Mucosa of stomach (tissue), 1 donor: Measurements from ENCODE around the gene HOXB6.

Experiments used
- H3K27me3 ChIP-seq: one replicate; pipeline ENCODE4 v1.7.0; 2013; ENCODE audit warnings: mild to moderate bottlenecking, low read length; ENCODE audit not compliant: control insufficient read depth, insufficient read depth
- H3K36me3 ChIP-seq: one replicate; pipeline ENCODE4 v1.7.0; 2013; ENCODE audit warnings: low read length; ENCODE audit not compliant: control insufficient read depth, insufficient read depth
- H3K4me1 ChIP-seq: one replicate; pipeline ENCODE4 v1.7.0; 2013; ENCODE audit warnings: mild to moderate bottlenecking, low read length; ENCODE audit not compliant: control insufficient read depth, insufficient read depth
- H3K4me3 ChIP-seq: one replicate; pipeline ENCODE4 v1.7.0; 2013; ENCODE audit warnings: low read length
- H3K9ac ChIP-seq: one replicate; pipeline ENCODE4 v1.7.0; 2013; ENCODE audit warnings: mild to moderate bottlenecking, low read length, moderate library complexity
- H3K9me3 ChIP-seq: one replicate; pipeline ENCODE4 v1.7.0; 2013; ENCODE audit warnings: mild to moderate bottlenecking, low read length, moderate library complexity; ENCODE audit not compliant: control insufficient read depth
- donor health status: Pancreatic carcinoma.

Gene HOXB6

DNA sequence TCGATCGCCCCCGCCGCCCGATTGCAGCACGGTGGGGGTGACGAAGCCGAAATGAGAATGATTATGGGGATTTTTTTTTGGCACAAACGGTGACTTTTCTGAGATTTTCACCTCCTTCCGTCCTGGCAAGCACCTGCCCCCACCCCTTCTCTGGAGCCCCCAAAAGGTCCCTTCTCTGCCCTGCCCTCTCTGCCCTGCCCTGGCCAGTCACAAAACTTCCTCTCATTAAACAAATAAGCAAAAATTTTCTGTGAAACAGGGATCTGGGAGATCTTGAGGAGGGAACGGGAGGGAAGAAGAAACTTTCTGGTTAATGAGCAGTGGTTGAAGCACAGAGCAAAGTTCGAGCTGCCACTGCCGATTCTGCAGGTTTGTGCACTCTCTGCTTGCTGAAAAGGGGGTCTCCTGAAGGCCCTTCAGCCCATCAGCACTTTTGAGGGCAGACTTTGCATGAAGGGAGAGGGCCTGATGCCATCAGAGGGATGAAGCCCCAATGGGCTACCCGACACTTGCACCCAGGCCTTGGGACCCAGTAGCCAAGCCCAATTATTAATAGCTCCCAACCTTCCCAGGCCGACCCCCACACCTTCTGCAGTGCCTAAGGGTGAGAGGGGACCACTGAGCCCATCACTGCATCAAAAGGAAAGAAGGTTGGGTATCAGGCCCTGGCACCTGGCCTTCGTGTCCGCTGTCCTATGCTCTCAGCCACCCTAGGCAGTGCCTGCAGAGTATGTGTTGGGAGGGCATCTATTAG lies 11.4 kb upstream of the HOXB6 start:
- H3K4me1 ChIP-seq: peaks cover 3% of the 10 kb centered on the region
- peaks cover 98% of the 10 kb centered on the region for H3K27me3 ChIP-seq
- H3K36me3 ChIP-seq: no peaks in the 10 kb centered on the region
- H3K9me3 ChIP-seq: no peaks in the 10 kb centered on the region
- no peak overlapping the region for H3K9ac ChIP-seq
- no peak overlapping the region for H3K4me3 ChIP-seq

DNA sequence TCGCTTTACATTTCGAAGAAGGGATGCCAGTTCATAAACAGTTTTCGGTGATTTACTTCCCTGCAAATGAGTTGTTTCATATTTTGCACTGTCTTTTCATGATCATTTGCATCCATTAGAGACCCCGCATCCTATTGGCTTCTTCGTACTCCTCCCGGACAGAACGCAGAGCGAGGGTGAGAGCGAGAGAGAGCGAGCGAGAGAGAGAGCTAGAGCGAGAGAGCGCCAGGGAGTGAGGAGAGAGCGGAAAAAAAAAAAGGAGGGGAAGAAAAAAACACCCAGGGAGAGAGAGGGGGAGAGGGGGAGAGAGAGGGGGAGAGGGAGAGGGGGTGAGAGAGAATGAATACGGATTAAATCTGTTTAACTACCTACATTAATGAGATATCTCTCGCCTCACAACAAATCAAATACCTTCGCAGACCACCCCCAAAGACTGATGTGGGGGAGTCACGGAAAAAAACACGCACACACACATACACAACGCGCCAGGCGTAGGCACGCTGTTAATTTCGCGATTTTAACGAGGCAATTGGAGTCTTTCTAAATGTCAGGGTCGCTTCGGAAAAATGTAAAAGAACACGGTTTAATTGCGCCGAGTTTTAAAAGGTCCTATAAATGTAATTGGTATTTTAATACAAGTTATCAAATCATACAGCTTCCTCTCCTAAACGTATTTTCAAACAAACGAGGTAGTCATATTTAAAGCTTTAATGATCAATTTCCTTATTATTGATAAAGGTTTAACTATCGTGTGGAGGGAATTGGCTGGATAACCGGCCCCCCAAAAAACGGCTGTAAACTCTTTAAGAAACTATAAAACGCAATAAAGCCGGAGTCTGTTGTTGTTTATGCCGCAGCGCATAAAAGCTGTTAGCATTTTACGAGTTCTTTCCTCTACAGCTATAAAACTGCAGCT lies 10.5 kb upstream of the HOXB6 start, which contains the start of gene HOXB8:
TSS of gene HOXB8 (minus strand) at position 246 of the 916 bp plus-strand sequence. CDS start 588 bp downstream, outside the sequence.
- H3K4me1 ChIP-seq: peaks cover 12% of the 10 kb centered on the region
- no peaks in the 10 kb centered on the region for H3K9me3 ChIP-seq
- peaks cover 98% of the 10 kb centered on the region for H3K27me3 ChIP-seq
- H3K36me3 ChIP-seq: no peaks in the 10 kb centered on the region
- H3K9ac ChIP-seq: no peak within 1 kb of the TSS
- H3K4me3 ChIP-seq: no peak within 1 kb of the TSS

DNA sequence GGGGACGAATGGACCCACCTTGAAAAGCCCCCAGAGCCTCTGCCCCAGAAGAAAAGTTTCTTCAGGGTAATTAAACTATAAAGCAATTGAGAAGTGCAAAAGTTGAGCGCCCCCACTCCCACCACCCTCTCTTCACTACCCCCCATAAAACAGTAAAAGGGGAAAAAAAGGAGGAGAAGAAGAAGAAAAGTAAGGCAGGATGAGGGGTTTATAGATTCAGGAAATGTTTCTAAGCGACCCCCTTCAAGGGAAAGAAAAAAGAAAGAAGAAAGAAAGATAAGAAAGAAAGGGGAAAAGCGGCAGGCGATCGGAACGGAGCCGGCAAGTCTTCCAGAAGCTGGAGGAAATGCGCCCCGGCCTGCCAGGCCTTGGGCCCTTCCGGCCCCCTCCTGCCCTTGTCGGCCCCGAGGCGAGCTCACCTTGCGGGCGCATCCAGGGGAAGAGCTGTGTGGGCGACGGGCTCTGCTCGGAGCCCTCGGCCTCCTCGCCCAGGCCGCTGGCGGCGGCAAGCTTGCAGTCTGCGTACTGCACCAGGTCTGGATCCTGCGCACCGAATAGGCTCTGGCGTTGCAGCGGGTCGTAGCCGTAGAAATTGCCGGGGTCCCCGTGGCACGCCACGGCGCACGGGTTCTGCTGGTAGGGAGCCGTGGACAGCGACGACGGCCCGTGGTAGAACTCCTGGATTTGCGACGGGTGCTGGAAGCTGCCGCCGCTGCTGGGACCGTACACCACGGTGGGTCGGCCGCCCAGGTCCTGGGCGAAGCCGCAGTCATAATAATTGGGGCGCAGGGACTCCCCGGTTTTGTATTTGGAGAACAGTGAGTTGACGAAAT lies 9.3 kb upstream of the HOXB6 start:
- peaks cover 18% of the 10 kb centered on the region for H3K4me1 ChIP-seq

DNA sequence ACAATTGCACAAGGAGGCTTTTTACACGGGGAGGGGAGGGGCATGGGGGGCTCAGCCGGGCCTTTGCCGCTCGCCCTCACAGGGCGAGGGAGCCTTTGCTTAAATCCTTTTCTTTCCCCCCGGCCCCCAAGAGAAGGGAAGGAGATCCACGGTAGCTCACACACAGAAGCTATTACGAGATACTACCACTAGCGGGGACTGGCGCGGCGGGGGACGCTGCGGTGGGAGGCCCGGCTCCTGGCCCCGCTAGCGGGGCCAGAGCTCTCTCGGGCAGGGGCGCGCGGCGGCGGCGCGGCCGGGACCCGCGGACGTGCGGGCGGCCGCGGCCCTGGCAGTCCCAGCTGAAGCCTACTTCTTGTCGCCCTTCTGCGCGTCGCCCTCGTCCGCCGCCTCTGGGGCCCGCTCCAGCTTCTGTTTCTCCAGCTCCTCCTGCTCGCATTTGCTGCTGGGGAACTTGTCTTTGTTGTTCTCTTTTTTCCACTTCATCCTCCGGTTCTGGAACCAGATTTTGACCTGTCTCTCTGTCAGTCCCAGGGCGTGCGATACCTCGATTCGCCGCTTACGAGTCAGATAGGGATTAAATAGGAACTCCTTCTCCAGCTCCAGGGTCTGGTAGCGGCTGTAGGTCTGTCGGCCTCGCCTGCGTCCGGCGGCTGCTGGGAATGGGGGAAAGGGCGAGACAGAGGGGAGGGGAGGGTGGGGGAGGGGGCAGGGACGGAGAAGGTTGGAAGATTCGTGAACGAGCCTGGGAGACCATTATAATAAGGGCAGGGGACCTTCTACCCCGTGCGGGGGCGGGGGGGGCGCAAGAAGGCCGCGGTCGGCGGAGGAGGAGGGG lies 8.3 kb upstream of the HOXB6 start:
- Histone ChIP-seq H3K27me3 (peaks cover 98% of the 10 kb centered on the region), H3K4me3 (no peak overlapping the region), H3K9me3 (no peaks in the 10 kb centered on the region), H3K4me1 (peaks cover 18% of the 10 kb centered on the region), H3K36me3 (no peaks in the 10 kb centered on the region), H3K9ac (no peak overlapping the region)

More for the DNA sequence above, 9.3 kb upstream of the HOXB6 start:
- Histone ChIP-seq H3K9ac (no peak overlapping the region), H3K36me3 (no peaks in the 10 kb centered on the region), H3K4me3 (no peak overlapping the region), H3K9me3 (no peaks in the 10 kb centered on the region), H3K27me3 (peaks cover 98% of the 10 kb centered on the region)

DNA sequence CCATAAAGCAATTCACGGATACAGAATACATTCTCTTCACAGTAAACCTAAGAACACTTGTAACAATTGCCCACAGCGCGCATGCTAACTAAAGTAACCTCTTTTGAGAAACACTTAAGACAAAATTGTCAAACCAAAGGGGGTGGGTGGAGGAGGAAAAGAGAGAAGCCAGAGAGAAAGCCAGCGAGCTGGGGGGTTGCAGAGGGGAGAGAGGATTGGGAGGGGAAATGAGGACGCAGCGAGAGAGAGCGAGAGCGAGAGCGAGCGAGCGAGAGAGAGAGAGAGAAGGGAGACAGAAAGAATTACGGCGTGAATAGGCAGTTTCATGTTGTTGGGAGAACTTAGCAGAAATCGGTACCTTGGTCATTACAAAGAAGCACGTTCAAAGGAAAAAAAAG lies 7.7 kb upstream of the HOXB6 start:
- Histone ChIP-seq H3K4me1 (peaks cover 18% of the 10 kb centered on the region), H3K4me3 (no peak overlapping the region), H3K27me3 (peaks cover 98% of the 10 kb centered on the region), H3K9me3 (no peaks in the 10 kb centered on the region), H3K9ac (no peak overlapping the region), H3K36me3 (no peaks in the 10 kb centered on the region)

DNA sequence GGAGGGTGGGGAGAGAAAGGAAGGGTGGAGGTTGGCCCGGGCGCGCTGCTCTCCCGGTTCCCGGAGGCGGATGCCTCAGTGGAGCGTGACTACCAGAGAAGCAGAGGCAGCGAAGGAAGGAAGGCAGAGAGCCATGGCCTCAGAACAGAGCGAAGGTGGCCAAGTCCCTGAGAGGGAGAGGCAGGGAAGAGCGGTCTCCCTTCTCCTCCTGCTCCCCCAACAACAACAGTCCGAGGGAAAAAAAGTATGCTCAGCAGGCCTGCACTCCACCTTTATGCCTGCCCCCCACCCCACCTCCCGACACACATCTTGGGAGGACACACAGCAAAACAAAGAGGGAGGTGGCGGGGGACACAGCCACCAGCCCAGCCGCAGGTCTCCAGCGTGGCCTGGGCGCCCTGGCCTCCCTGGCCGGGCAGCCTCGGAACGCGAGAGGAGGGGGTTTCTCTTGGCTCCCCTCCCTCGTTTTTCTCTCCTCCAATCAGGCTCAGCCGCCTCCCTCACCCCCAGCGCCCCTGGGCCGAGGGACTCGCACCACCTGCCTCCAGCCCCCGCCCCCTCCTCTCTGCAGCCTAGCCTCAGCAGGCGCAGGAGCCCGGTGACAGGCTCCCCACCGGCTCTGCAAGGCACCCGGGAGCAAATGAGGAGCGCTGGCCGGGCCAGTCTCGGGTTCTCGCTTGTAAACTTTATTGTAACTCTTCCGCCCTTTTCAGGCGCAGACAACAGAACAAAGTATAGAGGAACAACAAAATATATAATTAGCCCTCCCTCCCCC lies 7.1 kb upstream of the HOXB6 start:
- no peak overlapping the region for H3K9ac ChIP-seq
- H3K4me1 ChIP-seq: peaks cover 18% of the 10 kb centered on the region
- H3K27me3 ChIP-seq: peaks cover 98% of the 10 kb centered on the region
- no peak overlapping the region for H3K4me3 ChIP-seq
- no peaks in the 10 kb centered on the region for H3K36me3 ChIP-seq
- H3K9me3 ChIP-seq: no peaks in the 10 kb centered on the region

DNA sequence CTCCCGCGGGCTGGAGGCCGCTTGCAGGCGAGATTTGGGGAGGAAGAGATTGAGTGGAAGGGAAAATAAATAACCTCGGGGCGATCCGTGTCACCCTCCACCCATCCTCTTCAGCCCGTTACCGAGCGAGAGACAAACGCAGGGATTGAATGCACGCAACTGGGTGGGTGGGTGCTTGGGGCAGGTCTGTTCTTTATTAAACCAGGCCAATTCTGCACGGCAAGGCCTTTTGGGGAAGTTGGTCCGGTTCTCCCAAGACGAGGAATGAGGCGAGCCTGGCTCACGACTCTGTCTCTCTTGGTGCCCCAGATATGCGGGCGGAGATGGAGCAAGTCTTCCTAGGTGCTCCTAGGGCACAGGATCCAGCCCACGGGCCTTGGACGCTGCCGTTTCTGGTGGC lies 6.4 kb upstream of the HOXB6 start:
- no peak overlapping the region for H3K4me3 ChIP-seq
- H3K4me1 ChIP-seq: peaks cover 18% of the 10 kb centered on the region
- H3K9ac ChIP-seq: peak overlapping the region; percentile 39
- H3K9me3 ChIP-seq: no peaks in the 10 kb centered on the region
- H3K36me3 ChIP-seq: no peaks in the 10 kb centered on the region
- H3K27me3 ChIP-seq: peaks cover 98% of the 10 kb centered on the region

DNA sequence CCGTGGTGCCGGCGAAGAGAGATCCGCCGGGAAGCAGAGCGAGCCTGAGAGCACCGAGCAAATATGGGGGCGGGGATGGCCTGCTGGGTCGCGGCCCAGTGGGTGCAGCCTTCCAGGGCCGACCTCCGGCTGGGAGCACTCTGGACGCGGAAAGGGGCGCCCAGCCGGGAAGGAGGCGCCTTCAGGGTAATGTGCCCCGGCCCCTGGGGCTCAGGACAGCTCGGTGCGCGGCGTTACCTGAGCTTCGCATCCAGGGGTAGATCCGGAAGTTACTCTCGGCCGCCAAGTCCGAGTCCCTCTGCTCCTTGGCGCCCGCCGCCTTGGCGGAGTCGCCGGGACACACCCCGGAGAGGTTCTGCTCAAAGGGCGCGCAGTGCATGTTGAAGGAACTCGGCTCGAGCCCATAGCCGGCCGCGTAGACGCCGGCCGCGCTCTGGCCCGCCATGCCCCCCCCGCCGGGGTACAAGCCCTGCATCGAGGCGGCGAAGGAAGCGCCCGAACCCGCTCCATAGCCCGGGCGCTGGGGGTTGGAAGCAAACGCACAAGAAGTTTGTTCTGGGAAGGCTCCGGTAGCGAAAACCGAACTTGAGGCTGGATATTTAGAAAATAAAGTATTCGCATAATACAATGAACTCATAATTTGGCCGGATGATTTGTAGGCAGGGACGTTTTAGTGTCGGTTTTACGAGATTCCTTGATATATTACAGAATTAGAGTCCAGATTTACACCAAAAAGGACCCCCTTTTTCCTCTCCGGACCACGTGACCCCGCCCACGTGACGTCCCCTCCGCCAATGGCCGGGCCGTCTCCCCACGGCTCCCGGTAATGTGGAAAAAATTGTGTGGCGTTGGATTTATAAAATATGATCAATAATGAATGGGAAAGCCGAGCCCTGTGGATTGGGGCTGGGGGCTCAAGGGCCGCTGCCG lies 5.8 kb upstream of the HOXB6 start, which contains the start of gene HOXB7:
TSS of gene HOXB7 (minus strand) at position 736 of the 930 bp plus-strand sequence. CDS start at position 637, 99 bp downstream.
- Histone ChIP-seq H3K4me3 (peak within 1 kb of the TSS; percentile 46), H3K9me3 (no peaks in the 10 kb centered on the region), H3K9ac (peak within 1 kb of the TSS; percentile 39), H3K36me3 (no peaks in the 10 kb centered on the region), H3K27me3 (peaks cover 98% of the 10 kb centered on the region), H3K4me1 (peaks cover 18% of the 10 kb centered on the region)

DNA sequence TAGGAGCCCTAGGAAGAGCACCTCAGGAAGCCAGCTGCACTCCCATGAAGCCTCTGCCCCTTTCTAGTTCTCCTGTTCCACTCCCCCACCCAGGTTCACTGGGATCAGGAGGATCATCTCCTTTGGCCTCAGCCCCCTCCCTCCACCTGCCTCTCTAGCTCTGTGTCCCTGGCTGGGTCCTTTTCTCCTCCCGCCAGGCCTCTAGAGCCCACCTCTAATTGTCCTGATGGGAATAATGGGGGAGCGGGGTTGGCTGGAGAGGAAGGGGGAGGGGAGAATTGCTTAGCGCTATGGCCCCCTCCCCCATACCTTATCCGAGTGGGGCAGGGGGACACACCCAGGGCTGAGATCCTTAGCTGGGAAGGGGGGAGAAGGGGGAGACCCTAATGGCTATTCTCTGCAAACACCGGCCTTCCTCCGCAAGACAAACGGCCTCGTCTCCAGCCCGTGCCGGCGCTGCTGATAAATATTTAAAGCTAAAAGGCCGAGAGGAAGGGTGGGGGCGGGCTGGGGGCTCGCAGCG lies 5.0 kb upstream of the HOXB6 start:
- H3K4me1 ChIP-seq: peaks cover 18% of the 10 kb centered on the region

More for the DNA sequence above, 5.0 kb upstream of the HOXB6 start:
- H3K9ac ChIP-seq: peak overlapping the region; percentile 39
- no peaks in the 10 kb centered on the region for H3K36me3 ChIP-seq
- H3K27me3 ChIP-seq: peaks cover 98% of the 10 kb centered on the region
- peaks cover under 1% of the 10 kb centered on the region for H3K9me3 ChIP-seq
- H3K4me3 ChIP-seq: no peak overlapping the region
